ENCODE measurements around the gene CCT8. TPM values are rescaled to one million over a fixed set of nuclear protein-coding genes. Genes with fewer than 3 reads are reported as not detected.

Gene CCT8
- total and polyA plus RNA-seq, 4 donors, result 47.0 to 78.2 (median 58.0) TPM

DNA sequence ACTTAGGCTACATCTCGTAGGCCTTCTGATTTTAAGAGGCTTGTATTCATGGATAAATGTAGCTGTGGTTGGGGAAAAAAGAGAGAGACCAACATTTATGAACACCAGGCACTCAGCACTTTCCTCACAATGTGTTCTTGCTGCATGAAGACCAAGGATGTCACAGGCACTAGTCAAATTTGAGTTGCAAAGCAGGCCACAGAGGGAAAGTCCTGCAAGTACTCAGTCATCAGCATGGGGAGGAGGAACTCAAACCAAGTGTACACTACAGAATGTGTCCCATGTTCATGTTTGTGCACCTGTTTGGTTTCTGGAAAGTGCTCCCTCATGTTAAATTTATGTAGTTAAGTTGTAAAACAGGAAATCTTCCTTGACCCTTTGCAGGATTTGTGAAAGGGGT lies 48.3 kb upstream of the CCT8 start:
- Histone ChIP-seq H3K9ac (ENCODE audit: low read depth in 1 of 2, low read length in 2 of 2) (no peak overlapping the region), H3K27ac (ENCODE audit: low read depth in 1 of 2, low read length in 2 of 2) (no peak overlapping the region), H3K36me3 (ENCODE audit: control insufficient read depth in 4 of 4, insufficient read depth in 3 of 4, low read depth in 1 of 4, low read length in 3 of 4) (no peaks in the 10 kb centered on the region), H3K27me3 (ENCODE audit: control insufficient read depth in 4 of 4, insufficient read depth in 4 of 4, low read length in 3 of 4) (no peaks in the 10 kb centered on the region), H3K9me3 (ENCODE audit: control insufficient read depth in 4 of 4, low read length in 3 of 4) (no peaks in the 10 kb centered on the region), H3K4me1 (ENCODE audit: control insufficient read depth in 4 of 4, insufficient read depth in 4 of 4, low read length in 3 of 4) (no peaks in the 10 kb centered on the region), H3K4me3 (ENCODE audit: low read depth in 1 of 3, low read length in 3 of 3) (no peak overlapping the region)
- no peak for TF ChIP-seq TAF1 (conservative IDR thresholded peaks at IDR 0.05)
- TF ChIP-seq FOXA2 (IDR thresholded peaks at IDR 0.05), result no peak
- no peak for TF ChIP-seq YY1 (IDR thresholded peaks at IDR 0.05)
- no peak for TF ChIP-seq HNF4A (conservative IDR thresholded peaks at IDR 0.05)
- no peak for TF ChIP-seq RXRA (IDR thresholded peaks at IDR 0.05)
- TF ChIP-seq, protein P1, sequence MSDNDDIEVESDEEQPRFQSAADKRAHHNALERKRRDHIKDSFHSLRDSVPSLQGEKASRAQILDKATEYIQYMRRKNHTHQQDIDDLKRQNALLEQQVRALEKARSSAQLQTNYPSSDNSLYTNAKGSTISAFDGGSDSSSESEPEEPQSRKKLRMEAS (IDR thresholded peaks at IDR 0.05), result no peak
- no peak for TF ChIP-seq HNF4G (IDR thresholded peaks at IDR 0.05)
- TF ChIP-seq, protein P2, sequence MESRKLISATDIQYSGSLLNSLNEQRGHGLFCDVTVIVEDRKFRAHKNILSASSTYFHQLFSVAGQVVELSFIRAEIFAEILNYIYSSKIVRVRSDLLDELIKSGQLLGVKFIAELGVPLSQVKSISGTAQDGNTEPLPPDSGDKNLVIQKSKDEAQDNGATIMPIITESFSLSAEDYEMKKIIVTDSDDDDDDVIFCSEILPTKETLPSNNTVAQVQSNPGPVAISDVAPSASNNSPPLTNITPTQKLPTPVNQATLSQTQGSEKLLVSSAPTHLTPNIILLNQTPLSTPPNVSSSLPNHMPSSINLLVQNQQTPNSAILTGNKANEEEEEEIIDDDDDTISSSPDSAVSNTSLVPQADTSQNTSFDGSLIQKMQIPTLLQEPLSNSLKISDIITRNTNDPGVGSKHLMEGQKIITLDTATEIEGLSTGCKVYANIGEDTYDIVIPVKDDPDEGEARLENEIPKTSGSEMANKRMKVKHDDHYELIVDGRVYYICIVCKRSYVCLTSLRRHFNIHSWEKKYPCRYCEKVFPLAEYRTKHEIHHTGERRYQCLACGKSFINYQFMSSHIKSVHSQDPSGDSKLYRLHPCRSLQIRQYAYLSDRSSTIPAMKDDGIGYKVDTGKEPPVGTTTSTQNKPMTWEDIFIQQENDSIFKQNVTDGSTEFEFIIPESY (IDR thresholded peaks at IDR 0.05), result no peak
- no peak for TF ChIP-seq JUND (IDR thresholded peaks at IDR 0.05)
- TF ChIP-seq, protein P3, sequence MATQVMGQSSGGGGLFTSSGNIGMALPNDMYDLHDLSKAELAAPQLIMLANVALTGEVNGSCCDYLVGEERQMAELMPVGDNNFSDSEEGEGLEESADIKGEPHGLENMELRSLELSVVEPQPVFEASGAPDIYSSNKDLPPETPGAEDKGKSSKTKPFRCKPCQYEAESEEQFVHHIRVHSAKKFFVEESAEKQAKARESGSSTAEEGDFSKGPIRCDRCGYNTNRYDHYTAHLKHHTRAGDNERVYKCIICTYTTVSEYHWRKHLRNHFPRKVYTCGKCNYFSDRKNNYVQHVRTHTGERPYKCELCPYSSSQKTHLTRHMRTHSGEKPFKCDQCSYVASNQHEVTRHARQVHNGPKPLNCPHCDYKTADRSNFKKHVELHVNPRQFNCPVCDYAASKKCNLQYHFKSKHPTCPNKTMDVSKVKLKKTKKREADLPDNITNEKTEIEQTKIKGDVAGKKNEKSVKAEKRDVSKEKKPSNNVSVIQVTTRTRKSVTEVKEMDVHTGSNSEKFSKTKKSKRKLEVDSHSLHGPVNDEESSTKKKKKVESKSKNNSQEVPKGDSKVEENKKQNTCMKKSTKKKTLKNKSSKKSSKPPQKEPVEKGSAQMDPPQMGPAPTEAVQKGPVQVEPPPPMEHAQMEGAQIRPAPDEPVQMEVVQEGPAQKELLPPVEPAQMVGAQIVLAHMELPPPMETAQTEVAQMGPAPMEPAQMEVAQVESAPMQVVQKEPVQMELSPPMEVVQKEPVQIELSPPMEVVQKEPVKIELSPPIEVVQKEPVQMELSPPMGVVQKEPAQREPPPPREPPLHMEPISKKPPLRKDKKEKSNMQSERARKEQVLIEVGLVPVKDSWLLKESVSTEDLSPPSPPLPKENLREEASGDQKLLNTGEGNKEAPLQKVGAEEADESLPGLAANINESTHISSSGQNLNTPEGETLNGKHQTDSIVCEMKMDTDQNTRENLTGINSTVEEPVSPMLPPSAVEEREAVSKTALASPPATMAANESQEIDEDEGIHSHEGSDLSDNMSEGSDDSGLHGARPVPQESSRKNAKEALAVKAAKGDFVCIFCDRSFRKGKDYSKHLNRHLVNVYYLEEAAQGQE (IDR thresholded peaks at IDR 0.05), result no peak
- TF ChIP-seq EGR1 (IDR thresholded peaks at IDR 0.05; ENCODE audit: low read depth in 2 of 2), result no peak
- no peak for TF ChIP-seq RAD21 (IDR thresholded peaks at IDR 0.05)
- TF ChIP-seq, protein P4, sequence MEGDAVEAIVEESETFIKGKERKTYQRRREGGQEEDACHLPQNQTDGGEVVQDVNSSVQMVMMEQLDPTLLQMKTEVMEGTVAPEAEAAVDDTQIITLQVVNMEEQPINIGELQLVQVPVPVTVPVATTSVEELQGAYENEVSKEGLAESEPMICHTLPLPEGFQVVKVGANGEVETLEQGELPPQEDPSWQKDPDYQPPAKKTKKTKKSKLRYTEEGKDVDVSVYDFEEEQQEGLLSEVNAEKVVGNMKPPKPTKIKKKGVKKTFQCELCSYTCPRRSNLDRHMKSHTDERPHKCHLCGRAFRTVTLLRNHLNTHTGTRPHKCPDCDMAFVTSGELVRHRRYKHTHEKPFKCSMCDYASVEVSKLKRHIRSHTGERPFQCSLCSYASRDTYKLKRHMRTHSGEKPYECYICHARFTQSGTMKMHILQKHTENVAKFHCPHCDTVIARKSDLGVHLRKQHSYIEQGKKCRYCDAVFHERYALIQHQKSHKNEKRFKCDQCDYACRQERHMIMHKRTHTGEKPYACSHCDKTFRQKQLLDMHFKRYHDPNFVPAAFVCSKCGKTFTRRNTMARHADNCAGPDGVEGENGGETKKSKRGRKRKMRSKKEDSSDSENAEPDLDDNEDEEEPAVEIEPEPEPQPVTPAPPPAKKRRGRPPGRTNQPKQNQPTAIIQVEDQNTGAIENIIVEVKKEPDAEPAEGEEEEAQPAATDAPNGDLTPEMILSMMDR (IDR thresholded peaks at IDR 0.05; ENCODE audit: low read depth, low read length, missing input control), result no peak
- no peak for TF ChIP-seq GABPA (IDR thresholded peaks at IDR 0.05 in 1 of 2, conservative IDR thresholded peaks at IDR 0.05 in 1 of 2)
- TF ChIP-seq SP1 (IDR thresholded peaks at IDR 0.05), result no peak
- TF ChIP-seq, protein P5, sequence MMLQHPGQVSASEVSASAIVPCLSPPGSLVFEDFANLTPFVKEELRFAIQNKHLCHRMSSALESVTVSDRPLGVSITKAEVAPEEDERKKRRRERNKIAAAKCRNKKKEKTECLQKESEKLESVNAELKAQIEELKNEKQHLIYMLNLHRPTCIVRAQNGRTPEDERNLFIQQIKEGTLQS (IDR thresholded peaks at IDR 0.05), result no peak
- TF ChIP-seq NR2F2 (IDR thresholded peaks at IDR 0.05), result no peak
- no peak for TF ChIP-seq FOXA1 (IDR thresholded peaks at IDR 0.05)
- 98% methylated on average over 1 of the region's 1 CpG for WGBS
- no peak for DNase-seq (ENCODE audit: low spot score)

Measured in liver (tissue), 9 donors.